ENCODE measurements around the gene BID. TPM values are rescaled to one million over a fixed set of nuclear protein-coding genes. Genes with fewer than 3 reads are reported as not detected.

The BID gene
- total and polyA plus RNA-seq, 2 of the 8 experiments (the other 6 are each of a cell fraction or from before 2014, with no cell fraction given), result 39.3 to 114 TPM

DNA sequence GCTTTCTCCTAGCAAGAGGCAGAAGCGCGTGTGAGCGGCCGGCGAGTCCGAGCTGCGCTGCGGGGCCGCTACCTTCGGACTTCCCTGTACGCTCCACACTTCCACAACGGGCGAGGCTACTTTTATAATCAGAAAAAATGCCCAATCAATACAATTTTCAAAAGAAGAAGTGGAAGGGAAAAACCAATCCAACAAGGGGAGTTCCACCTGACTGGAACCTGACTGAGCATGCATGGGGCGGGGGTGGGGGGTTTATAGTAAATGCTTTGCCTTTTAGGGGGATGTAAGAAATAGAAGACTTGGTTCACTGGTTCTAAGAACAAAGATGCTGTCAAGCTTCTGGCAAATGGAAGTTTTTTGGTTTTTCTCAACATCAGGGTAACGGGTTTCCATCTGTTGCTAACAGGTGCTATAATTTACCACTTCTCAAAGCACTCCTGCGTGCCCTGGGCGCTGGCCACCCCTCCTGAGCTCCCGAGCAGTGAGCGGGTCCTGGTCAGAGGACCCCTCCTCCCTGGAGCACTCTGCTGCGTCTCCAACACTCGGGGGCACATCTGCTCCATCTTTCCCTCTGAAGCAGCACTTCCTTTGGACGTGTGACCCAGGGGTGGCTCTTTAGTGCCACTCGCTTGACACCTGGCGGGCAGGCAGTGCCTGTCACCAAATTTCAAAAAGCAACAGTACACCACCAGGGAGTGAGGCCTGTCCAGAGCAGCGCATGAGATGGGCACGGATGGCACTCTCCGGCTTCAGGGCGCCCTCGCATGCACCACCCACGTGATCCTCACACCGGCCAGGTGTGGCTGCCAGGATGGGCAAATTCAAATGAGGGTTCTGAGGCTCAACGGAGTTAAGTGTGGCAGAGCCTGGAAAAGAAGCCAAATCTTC lies 21.6 kb upstream of the BID start (continued):
- TF ChIP-seq, protein P1, sequence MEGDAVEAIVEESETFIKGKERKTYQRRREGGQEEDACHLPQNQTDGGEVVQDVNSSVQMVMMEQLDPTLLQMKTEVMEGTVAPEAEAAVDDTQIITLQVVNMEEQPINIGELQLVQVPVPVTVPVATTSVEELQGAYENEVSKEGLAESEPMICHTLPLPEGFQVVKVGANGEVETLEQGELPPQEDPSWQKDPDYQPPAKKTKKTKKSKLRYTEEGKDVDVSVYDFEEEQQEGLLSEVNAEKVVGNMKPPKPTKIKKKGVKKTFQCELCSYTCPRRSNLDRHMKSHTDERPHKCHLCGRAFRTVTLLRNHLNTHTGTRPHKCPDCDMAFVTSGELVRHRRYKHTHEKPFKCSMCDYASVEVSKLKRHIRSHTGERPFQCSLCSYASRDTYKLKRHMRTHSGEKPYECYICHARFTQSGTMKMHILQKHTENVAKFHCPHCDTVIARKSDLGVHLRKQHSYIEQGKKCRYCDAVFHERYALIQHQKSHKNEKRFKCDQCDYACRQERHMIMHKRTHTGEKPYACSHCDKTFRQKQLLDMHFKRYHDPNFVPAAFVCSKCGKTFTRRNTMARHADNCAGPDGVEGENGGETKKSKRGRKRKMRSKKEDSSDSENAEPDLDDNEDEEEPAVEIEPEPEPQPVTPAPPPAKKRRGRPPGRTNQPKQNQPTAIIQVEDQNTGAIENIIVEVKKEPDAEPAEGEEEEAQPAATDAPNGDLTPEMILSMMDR (IDR thresholded peaks at IDR 0.05; ENCODE audit: control extremely low read depth in 1 of 3, insufficient read depth in 1 of 3, low read depth in 1 of 3, low read length in 3 of 3), result no peak
- no peak for TF ChIP-seq CBX5 (IDR thresholded peaks at IDR 0.05; ENCODE audit: low read depth, low read length)
